KMS-11 (cell line): ENCODE results near the gene ACAD9.

ENCODE experiments used
- H2AFZ ChIP-seq: fragments of 200-600 bp; sonication (generic); 2 replicates; pipeline ENCODE4 v1.6.1; 2016; ENCODE audit warnings: antibody characterized with exemption, mixed run types, low read depth
- H3K27ac ChIP-seq: fragments of 200-600 bp; sonication (generic); 2 replicates; pipeline ENCODE4 v1.6.1; 2016; ENCODE audit warnings: mild to moderate bottlenecking, mixed run types
- H3K27me3 ChIP-seq: fragments of 200-600 bp; sonication (generic); 2 replicates; pipeline ENCODE4 v1.6.1; 2017; ENCODE audit warnings: mild to moderate bottlenecking, low read depth, mixed run types, moderate library complexity; ENCODE audit not compliant: insufficient read depth
- H3K36me3 ChIP-seq: fragments of 200-600 bp; sonication (generic); 2 replicates; pipeline ENCODE4 v1.6.1; 2017; ENCODE audit warnings: mild to moderate bottlenecking, mixed run types; ENCODE audit not compliant: insufficient read depth
- H3K4me1 ChIP-seq: fragments of 200-600 bp; sonication (generic); 2 replicates; pipeline ENCODE4 v1.6.1; 2016; ENCODE audit warnings: mild to moderate bottlenecking, low read depth, mixed run types; ENCODE audit not compliant: poor library complexity, severe bottlenecking
- H3K4me2 ChIP-seq: fragments of 200-600 bp; sonication (generic); 2 replicates; pipeline ENCODE4 v1.7.0; 2016; ENCODE audit warnings: mild to moderate bottlenecking, mixed run types
- H3K4me3 ChIP-seq: fragments of 200-600 bp; sonication (generic); IDR thresholded peaks from 2 replicates; pipeline ENCODE4 v1.6.1; 2017; ENCODE audit warnings: low read depth, low read length, mixed read lengths; ENCODE audit not compliant: insufficient read depth
- H3K79me2 ChIP-seq: fragments of 200-600 bp; sonication (generic); 2 replicates; pipeline ENCODE4 v1.6.1; 2016; ENCODE audit warnings: low read depth, mixed run types; ENCODE audit not compliant: insufficient read depth
- H3K9ac ChIP-seq: fragments of 200-600 bp; sonication (generic); 2 replicates; pipeline ENCODE4 v1.6.1; 2016; ENCODE audit warnings: mild to moderate bottlenecking, mixed run types
- H4K20me1 ChIP-seq: fragments of 200-600 bp; sonication (generic); 2 replicates; pipeline ENCODE4 v1.6.1; 2016; ENCODE audit warnings: mild to moderate bottlenecking, mixed run types; ENCODE audit not compliant: insufficient read depth
- CTCF ChIP-seq: fragments of 200-600 bp; sonication (generic); conservative IDR thresholded peaks from 2 replicates; pipeline ENCODE4 v1.6.1; 2017; ENCODE audit warnings: low read depth, mild to moderate bottlenecking, antibody characterized with exemption, low read length, moderate library complexity, mixed read lengths

Gene ACAD9

GRCh38 chr3:128932516-128933212, 53.2 kb downstream of the ACAD9 start:
- Histone ChIP-seq H3K36me3 (no peaks in the 10 kb centered on the region), H3K27ac (no peak overlapping the region), H3K4me3 (no peak overlapping the region), H3K79me2 (no peaks in the 10 kb centered on the region), H2AFZ (no peak overlapping the region), H3K9ac (no peak overlapping the region), H3K4me2 (no peak overlapping the region), H4K20me1 (no peaks in the 10 kb centered on the region), H3K4me1 (no peaks in the 10 kb centered on the region), H3K27me3 (no peaks in the 10 kb centered on the region)
- no peak for TF ChIP-seq CTCF

DNA sequence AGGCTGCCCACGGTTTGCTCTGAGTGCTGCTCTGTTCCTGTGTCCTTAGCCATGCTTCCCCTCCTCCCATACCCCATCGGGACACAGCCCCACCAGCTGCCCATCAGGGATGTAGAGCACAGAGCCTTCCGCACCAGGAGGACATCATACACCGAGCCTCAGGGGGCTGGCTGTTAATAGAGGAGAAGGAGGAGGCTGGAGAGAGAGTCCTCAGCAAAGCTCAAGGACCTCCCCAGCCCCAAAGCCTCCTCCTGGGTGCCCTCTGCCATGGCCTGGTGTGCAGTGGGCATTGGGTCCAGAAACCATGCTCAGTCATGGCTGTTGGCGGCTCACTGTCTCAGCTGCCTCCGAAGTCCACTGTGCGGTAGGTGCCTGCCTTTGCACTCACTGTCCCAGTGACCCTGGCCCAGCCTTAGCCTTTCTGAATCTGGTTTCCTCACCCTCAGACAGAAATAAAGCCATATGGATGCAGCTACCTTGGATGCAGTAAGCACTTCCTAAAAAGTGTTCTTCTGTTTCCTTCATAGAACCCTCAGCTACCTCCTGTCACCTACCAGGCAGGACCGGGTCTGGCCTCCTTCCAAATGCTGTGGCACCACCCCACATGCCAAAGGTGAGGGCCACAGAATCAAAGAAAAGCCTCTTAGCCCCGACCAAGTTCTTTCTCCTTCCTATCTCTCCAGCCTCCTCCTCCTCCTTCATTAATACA, 53.9 kb downstream of the ACAD9 start:
- no peaks in the 10 kb centered on the region for H3K79me2 ChIP-seq
- no peak overlapping the region for H3K4me2 ChIP-seq
- TF ChIP-seq CTCF, result no peak
- H3K27me3 ChIP-seq, result no peaks in the 10 kb centered on the region
- H2AFZ ChIP-seq, result no peak overlapping the region
- no peaks in the 10 kb centered on the region for H4K20me1 ChIP-seq
- no peaks in the 10 kb centered on the region for H3K4me1 ChIP-seq
- no peak overlapping the region for H3K9ac ChIP-seq
- no peak overlapping the region for H3K4me3 ChIP-seq
- no peaks in the 10 kb centered on the region for H3K36me3 ChIP-seq
- no peak overlapping the region for H3K27ac ChIP-seq

GRCh38 chr3:128933922-128934253, 54.5 kb downstream of the ACAD9 start:
- Histone ChIP-seq H3K4me3 (no peak overlapping the region), H4K20me1 (no peaks in the 10 kb centered on the region), H3K27ac (no peak overlapping the region), H3K4me1 (no peaks in the 10 kb centered on the region), H3K27me3 (no peaks in the 10 kb centered on the region), H3K9ac (no peak overlapping the region), H2AFZ (no peak overlapping the region), H3K36me3 (no peaks in the 10 kb centered on the region), H3K4me2 (no peak overlapping the region), H3K79me2 (no peaks in the 10 kb centered on the region)
- TF ChIP-seq CTCF, result no peak

- no peak for TF ChIP-seq CTCF
- Histone ChIP-seq H4K20me1 (no peaks in the 10 kb centered on the region), H3K27ac (no peak overlapping the region)
These were observed 56.5 kb downstream of the ACAD9 start for GRCh38 chr3:128935922-128936321.

More at GRCh38 chr3:128935922-128936321, 56.5 kb downstream of the ACAD9 start:
- Histone ChIP-seq H2AFZ (no peak overlapping the region), H3K4me2 (no peak overlapping the region), H3K9ac (no peak overlapping the region), H3K79me2 (no peaks in the 10 kb centered on the region), H3K27me3 (no peaks in the 10 kb centered on the region), H3K4me1 (no peaks in the 10 kb centered on the region), H3K36me3 (no peaks in the 10 kb centered on the region), H3K4me3 (no peak overlapping the region)
